Thyroid gland (tissue), 4 donors: ENCODE data around the gene TDO2. TPM values are rescaled to one million over a fixed set of nuclear protein-coding genes. Genes with fewer than 3 reads are reported as not detected.

Experiments used
- DNase-seq, 2 donors: peaks; one replicate each; pipeline ENCODE4 v3.0.0-alpha.2; 2019
- H3K27ac ChIP-seq, 3 donors: fragments of 200-600 bp; sonication (generic); 1 replicate in 2 of 3; 2 replicates in 1 of 3; pipeline ENCODE4 v1.5.1; 2016 to 2019; ENCODE audit warnings: mild to moderate bottlenecking in 1 of 3, moderate library complexity in 1 of 3
- H3K27me3 ChIP-seq: fragments of 200-600 bp; sonication (generic); one replicate; pipeline ENCODE4 v1.5.1; 2019
- H3K36me3 ChIP-seq, 2 donors: fragments of 200-600 bp; sonication (generic); one replicate each; pipeline ENCODE4 v1.5.1; 2016 to 2019
- H3K4me1 ChIP-seq, 2 donors: fragments of 200-600 bp; sonication (generic); one replicate each; pipeline ENCODE4 v1.5.1; 2017 to 2019
- H3K4me3 ChIP-seq, 3 donors: fragments of 200-600 bp; sonication (generic); replicated peaks in 1 of 3; 1 replicate in 2 of 3; 2 replicates in 1 of 3; pipeline ENCODE4 v1.5.1; 2016; ENCODE audit warnings: mild to moderate bottlenecking in 1 of 3
- H3K9me3 ChIP-seq: fragments of 200-600 bp; sonication (generic); one replicate; pipeline ENCODE4 v1.5.1; 2017
- CTCF ChIP-seq, 6 experiments: fragments of 200-600 bp in 3 of 6; fragments of 450-650 bp in 3 of 6; sonication (generic) in 3 of 6; IDR thresholded peaks; one replicate each; pipeline ENCODE4 v1.5.1; 2016 to 2019; ENCODE audit warnings: antibody characterized with exemption in 6 of 6, mild to moderate bottlenecking in 2 of 6, inconsistent platforms in 1 of 6, moderate library complexity in 1 of 6
- POLR2A ChIP-seq, 2 donors: fragments of 450-650 bp; IDR thresholded peaks; one replicate each; pipeline ENCODE4 v1.6.1; 2017; ENCODE audit warnings: antibody characterized with exemption in 2 of 2, mild to moderate bottlenecking in 2 of 2, moderate library complexity in 1 of 2
- WGBS, 2 donors: methylation state at CpG; one replicate each; pipeline ENCODE4 v1.1.5; 2017; 5-methylcytosine and 5-hydroxymethylcytosine counted together
- intact Hi-C: fragments of 100-400 bp; cut with DNase I; formaldehyde crosslinking; loops from one replicate; pipeline ENCODE4 v1.15.1; 2023
- total RNA-seq, 4 donors: library from RNA; depleted of rRNA; stranded (reverse); fragments of >200 nt; gene quantifications; one replicate each; pipeline ENCODE4 v1.2.3, GENCODE V29; 2016

The TDO2 gene
- total RNA-seq, 4 donors from 2014 or later, result not detected

DNA sequence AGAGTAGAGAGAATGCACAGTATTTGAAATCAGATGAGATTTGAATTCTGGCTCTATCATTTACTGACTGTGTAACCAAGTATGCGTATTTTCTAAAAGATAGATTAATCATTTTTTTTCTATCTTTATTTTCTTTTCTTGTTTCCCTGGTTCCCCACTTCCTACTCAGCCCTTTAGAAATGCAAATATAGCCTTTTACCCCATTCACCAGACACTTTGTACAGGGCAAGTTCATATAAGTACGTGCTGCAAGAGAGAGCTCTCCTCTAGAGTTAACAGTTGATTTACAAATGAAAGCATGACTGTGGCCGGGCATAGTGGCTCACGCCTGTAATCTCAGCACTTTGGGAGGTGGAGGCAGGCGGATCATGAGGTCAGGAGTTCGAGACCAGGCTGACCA is 17.8 kb upstream of the TDO2 start:
- Histone ChIP-seq H3K36me3 (no peaks in the 10 kb centered on the region), H3K27ac (no peak overlapping the region), H3K27me3 (no peaks in the 10 kb centered on the region), H3K4me3 (no peak overlapping the region), H3K9me3 (no peaks in the 10 kb centered on the region), H3K4me1 (no peaks in the 10 kb centered on the region)
- intact Hi-C loops, result no loop called here
- 60 to 63% methylated on average over 6 of the region's 6 CpGs for WGBS, 2 donors
- DNase-seq, result no peak
- TF ChIP-seq POLR2A (IDR thresholded peaks at IDR 0.05) (no peak), CTCF (IDR thresholded peaks at IDR 0.05) (no peak)

- no peak for DNase-seq
- Histone ChIP-seq H3K4me1 (no peaks in the 10 kb centered on the region), H3K36me3 (no peaks in the 10 kb centered on the region), H3K4me3 (no peak overlapping the region), H3K27ac (no peak overlapping the region), H3K27me3 (no peaks in the 10 kb centered on the region), H3K9me3 (no peaks in the 10 kb centered on the region)
- WGBS, 2 donors, result 84 to 87% methylated on average over 1 of the region's 1 CpG
- TF ChIP-seq POLR2A (IDR thresholded peaks at IDR 0.05) (no peak), CTCF (IDR thresholded peaks at IDR 0.05) (no peak)
- intact Hi-C loops, result no loop called here
These were observed 16.5 kb upstream of the TDO2 start for GRCh38 chr4:155887045-155887444.

DNA sequence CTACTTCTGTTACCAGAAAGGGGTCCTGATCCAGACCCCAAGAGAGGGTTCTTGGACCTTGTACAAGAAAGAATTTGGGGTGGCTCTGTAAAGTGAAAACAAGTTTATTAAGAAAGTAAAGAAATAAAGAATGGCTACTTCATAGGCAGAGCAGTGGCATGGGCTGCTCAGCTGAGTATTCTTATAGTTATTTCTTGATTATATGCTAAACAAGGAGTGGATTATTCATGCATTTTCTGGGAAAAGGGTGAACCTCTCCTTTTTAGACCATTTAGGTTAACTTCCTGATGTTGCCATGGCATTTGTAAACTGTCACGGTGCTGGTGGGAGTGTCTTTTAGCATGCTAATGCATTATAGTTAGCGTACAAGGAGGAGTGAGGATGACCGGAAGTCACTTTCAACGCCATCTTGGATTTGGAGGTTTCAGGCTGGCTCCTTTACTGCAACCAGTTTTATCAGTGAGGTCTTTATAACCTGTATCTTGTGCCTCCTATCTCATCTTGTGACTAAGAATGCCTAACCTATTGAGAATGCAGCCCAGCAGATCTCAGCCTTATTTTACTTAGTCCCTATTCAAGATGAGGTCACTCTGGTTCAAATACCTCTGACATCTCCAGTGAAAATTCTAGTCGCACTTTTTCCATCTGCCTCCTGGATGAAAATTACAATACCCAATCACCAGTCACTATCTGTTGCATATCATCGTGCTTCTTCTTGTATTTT is 15.5 kb upstream of the TDO2 start:
- H3K4me1 ChIP-seq, result no peaks in the 10 kb centered on the region
- intact Hi-C loops, result no loop called here
- TF ChIP-seq CTCF (IDR thresholded peaks at IDR 0.05), result no peak
- TF ChIP-seq POLR2A (IDR thresholded peaks at IDR 0.05), result no peak
- no peak for DNase-seq
- 63 to 76% methylated on average over 5 to 6 of the region's 6 CpGs for WGBS, 2 donors
- no peaks in the 10 kb centered on the region for H3K9me3 ChIP-seq
- H3K27me3 ChIP-seq, result no peaks in the 10 kb centered on the region
- no peak overlapping the region for H3K4me3 ChIP-seq
- H3K27ac ChIP-seq, result no peak overlapping the region
- no peaks in the 10 kb centered on the region for H3K36me3 ChIP-seq

DNA sequence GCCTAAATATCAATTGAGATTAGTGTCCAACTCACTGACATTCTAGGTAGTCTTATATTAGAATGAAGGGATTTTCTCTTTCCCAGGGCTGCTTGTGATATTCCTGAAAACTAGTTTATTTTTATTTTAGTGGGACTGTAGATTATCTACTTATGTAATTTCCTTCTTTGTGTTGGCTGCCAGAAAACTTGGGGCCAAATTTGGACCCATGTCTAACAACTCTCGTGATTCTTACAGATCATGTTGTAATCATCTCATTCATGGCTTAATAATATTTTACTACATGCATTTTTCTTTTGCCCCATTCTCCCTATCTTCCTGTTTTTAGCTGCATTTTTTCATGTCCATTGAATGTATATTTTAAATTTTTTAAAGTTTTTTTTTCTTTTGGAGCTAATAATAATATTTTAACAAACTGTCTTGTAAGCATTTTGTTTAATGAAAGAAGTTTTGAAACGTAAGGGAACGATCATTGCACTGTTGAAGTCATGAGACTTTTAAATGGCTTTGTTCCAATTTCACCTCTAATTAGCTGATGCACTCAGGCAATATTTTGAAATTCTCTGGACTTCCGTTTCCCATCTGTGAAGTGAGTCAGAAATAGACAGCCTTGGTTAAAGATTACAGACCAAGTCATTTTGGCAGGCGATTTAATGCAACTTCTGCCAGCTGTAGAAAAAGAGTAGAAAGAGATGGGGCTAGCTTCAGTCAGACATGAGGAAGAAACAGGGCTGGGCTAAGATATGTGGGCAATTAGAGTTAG is 14.3 kb upstream of the TDO2 start:
- no peaks in the 10 kb centered on the region for H3K4me1 ChIP-seq
- DNase-seq, result no peak
- 41 to 58% methylated on average over 5 of the region's 5 CpGs for WGBS, 2 donors
- no peaks in the 10 kb centered on the region for H3K27me3 ChIP-seq
- H3K36me3 ChIP-seq, result no peaks in the 10 kb centered on the region
- H3K9me3 ChIP-seq, result no peaks in the 10 kb centered on the region
- no peak for TF ChIP-seq CTCF (IDR thresholded peaks at IDR 0.05)
- no peak for TF ChIP-seq POLR2A (IDR thresholded peaks at IDR 0.05)
- intact Hi-C loops, result no loop called here
- no peak overlapping the region for H3K4me3 ChIP-seq
- no peak overlapping the region for H3K27ac ChIP-seq

- H3K36me3 ChIP-seq, result no peaks in the 10 kb centered on the region
- WGBS, 2 donors, result 82 to 90% methylated on average over 2 of the region's 2 CpGs
- no peaks in the 10 kb centered on the region for H3K4me1 ChIP-seq
- no peak for TF ChIP-seq CTCF (IDR thresholded peaks at IDR 0.05)
- no peak for TF ChIP-seq POLR2A (IDR thresholded peaks at IDR 0.05)
- H3K9me3 ChIP-seq, result no peaks in the 10 kb centered on the region
- H3K27ac ChIP-seq, result no peak overlapping the region
- DNase-seq, result no peak
- no peaks in the 10 kb centered on the region for H3K27me3 ChIP-seq
- intact Hi-C loops, result no loop called here
- H3K4me3 ChIP-seq, result no peak overlapping the region
These were observed 13.6 kb upstream of the TDO2 start for GRCh38 chr4:155889946-155890345.
